NCI-H128 (cell line): ENCODE measurements around the gene SATB1.
"Not testable (repeated sequence)": the region's sequence is repeated elsewhere in the genome, so short reads cannot be mapped to it uniquely, and the experiment has no call there.

Experiments used
- DNase-seq: peaks from one replicate; lab custom pipeline; 2025; ENCODE audit not compliant: unreplicated experiment; lab: John Stamatoyannopoulos, UW

Gene SATB1

GRCh38 chr3:18355832-18356231 lies 69.3 kb downstream of the SATB1 start:
- no peak for DNase-seq

- no peak for DNase-seq
Measured at GRCh38 chr3:18354701-18355100, 70.4 kb downstream of the SATB1 start.

- no peak for DNase-seq
Measured at GRCh38 chr3:18351823-18352744, 73.1 kb downstream of the SATB1 start.

- DNase-seq: no peak
Measured at GRCh38 chr3:18351069-18351628, 74.0 kb downstream of the SATB1 start.

GRCh38 chr3:18349197-18349798 lies 75.8 kb downstream of the SATB1 start:
- DNase-seq: no peak

- no peak for DNase-seq
Measured at GRCh38 chr3:18346097-18346496, 79.0 kb downstream of the SATB1 start.

- no peak for DNase-seq
Measured at GRCh38 chr3:18345015-18345367, 80.1 kb downstream of the SATB1 start.

GRCh38 chr3:18344306-18345014 lies 80.7 kb downstream of the SATB1 start:
- no peak for DNase-seq

GRCh38 chr3:18343809-18344208 lies 81.3 kb downstream of the SATB1 start:
- no peak for DNase-seq

- DNase-seq: no peak
Measured at GRCh38 chr3:18338827-18339514, 86.2 kb downstream of the SATB1 start.

GRCh38 chr3:18337231-18337630 lies 87.9 kb downstream of the SATB1 start:
- DNase-seq: no peak

GRCh38 chr3:18334837-18335601 lies 90.1 kb downstream of the SATB1 start:
- DNase-seq: no peak

- not testable (repeated sequence) for DNase-seq
Measured at GRCh38 chr3:18330772-18331441, 94.2 kb downstream of the SATB1 start.

- DNase-seq: no peak
Measured at GRCh38 chr3:18308096-18308650, 117.0 kb downstream of the SATB1 start.

- no peak for DNase-seq
Measured at GRCh38 chr3:18307529-18307928, 117.6 kb downstream of the SATB1 start.

- no peak for DNase-seq
Measured at GRCh38 chr3:18302517-18302916, 122.6 kb downstream of the SATB1 start.

GRCh38 chr3:18301781-18302180 lies 123.4 kb downstream of the SATB1 start:
- no peak for DNase-seq

- DNase-seq: no peak
Measured at GRCh38 chr3:18300916-18301315, 124.2 kb downstream of the SATB1 start.

GRCh38 chr3:18297126-18297525 lies 128.0 kb downstream of the SATB1 start:
- DNase-seq: no peak
